ENCODE measurements around the gene PGM5.

DNA sequence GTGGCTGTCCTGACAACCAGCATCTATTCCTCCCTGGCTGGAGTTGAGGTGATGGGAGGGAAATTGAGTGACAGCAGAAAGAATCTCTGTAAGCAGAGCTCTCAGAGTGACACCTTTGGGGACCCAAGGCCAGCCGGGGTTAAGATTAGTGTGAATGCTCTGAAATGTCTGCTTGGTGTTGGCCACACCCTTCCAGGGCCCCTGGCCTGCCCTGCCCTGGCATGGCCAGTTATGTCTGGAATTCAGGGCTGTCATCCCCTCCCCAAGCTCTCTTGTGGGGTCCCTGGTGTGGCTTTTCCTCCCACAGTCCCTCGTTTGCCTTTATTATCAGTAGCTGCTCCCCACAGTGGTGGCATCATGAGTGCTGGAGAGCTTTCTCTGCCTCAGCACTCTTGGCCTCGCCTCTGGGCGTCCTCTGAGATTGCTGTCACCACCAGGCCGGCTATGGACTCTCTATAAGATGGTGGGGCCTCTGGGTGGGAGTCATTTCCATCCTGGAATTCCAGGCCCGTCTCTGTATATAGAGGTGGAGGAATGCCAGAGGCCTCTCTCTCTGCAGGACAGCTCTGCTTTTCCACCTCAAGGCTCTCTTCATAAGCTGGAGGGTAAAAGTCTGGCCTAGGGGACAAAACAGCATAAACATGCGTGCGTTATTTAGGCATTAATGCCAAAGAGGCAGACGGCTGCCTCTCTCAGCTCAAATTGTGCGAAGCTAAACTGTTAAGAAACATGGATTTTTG, 180.6 kb downstream of the PGM5 start:
- no peak for TF ChIP-seq POLR2A (IDR thresholded peaks at IDR 0.05)
- TF ChIP-seq, protein P1, sequence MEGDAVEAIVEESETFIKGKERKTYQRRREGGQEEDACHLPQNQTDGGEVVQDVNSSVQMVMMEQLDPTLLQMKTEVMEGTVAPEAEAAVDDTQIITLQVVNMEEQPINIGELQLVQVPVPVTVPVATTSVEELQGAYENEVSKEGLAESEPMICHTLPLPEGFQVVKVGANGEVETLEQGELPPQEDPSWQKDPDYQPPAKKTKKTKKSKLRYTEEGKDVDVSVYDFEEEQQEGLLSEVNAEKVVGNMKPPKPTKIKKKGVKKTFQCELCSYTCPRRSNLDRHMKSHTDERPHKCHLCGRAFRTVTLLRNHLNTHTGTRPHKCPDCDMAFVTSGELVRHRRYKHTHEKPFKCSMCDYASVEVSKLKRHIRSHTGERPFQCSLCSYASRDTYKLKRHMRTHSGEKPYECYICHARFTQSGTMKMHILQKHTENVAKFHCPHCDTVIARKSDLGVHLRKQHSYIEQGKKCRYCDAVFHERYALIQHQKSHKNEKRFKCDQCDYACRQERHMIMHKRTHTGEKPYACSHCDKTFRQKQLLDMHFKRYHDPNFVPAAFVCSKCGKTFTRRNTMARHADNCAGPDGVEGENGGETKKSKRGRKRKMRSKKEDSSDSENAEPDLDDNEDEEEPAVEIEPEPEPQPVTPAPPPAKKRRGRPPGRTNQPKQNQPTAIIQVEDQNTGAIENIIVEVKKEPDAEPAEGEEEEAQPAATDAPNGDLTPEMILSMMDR (IDR thresholded peaks at IDR 0.05) = no peak

Measured in uterus (tissue), 2 donors.